ENCODE data around the gene SYNGR2.

The SYNGR2 gene

DNA sequence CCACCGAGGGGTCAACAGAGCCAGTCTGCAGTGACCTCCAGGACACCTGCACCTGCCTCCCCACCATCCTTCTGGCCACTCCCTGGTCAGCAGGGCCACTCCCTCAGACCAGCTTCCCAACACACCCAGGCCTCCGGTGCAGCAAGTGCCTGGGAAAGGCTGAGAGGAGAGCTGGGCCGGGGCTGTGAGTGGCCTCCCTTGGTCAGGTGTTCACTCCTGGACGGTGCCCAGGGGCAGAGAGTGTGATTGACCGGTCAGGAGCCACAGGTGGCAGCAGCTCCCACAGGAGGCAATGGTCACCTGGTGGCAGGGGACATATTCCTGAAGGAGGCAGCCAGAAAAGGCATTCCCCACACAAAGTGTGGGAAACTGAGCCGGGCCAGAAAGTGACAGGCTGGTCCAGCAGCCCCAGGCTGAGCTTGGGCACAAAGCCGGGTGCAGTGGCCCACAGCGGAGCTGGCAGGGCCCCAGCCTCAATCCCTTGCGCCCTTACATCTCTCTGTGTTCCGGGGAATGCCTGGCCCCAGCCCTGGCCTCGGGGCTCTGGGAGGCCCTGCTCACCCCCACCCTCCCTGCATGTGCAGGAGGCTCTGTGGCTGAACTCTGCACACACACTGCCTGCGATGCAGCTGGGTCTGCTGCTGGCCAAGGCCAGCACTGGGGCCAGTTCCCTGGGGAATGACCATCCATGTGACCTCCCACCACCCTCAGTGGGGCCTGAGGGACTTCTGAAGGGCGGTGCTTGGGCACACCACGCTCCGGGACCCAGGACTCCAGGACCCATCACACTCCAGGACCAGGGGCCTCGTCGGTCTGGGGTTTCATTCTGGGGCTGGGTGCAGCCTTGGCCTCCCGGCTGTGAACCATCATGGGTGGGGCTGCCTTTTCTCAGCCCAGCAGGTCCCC is 23.4 kb upstream of the SYNGR2 start:
- 92 to 93% methylated on average over 18 of the region's 18 CpGs for WGBS, 2 experiments
- Histone ChIP-seq H3K36me3 (ENCODE audit: control insufficient read depth, insufficient read depth, low read length) (no peaks in the 10 kb centered on the region), H3K27ac (ENCODE audit: insufficient read depth, low read depth, low read length, poor library complexity, severe bottlenecking) (no peak overlapping the region), H3K4me1 (ENCODE audit: control insufficient read depth, insufficient read depth, low read length) (no peaks in the 10 kb centered on the region), H3K4me3 (ENCODE audit: insufficient read depth, low read depth, low read length) (no peak overlapping the region), H3K9me3 (ENCODE audit: control insufficient read depth, low read length) (no peaks in the 10 kb centered on the region), H3K27me3 (ENCODE audit: control insufficient read depth, insufficient read depth, low read length, poor library complexity, severe bottlenecking) (no peaks in the 10 kb centered on the region)

DNA sequence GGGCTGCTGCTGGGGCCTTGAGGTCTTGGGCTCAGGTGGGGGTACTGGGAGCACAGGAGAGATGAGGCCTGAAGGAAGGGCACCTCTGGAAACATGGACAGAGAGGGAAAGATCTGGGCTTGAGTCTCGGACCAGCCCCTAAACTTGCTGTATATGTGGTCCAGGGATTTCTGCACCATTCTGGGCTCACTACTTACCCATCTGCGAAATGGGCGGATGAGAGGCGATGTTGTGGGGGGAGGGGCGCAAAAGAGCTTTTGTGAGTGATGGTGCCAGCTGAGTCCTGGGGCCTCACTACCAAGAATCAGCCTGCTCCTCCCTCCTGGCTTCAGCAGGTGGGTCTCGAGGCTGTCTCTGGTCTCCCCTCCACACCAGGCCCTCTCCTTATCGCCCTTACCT is 21.9 kb upstream of the SYNGR2 start:
- no peaks in the 10 kb centered on the region for H3K4me1 ChIP-seq (ENCODE audit: control insufficient read depth, insufficient read depth, low read length)
- 92 to 94% methylated on average over 7 of the region's 7 CpGs for WGBS, 2 experiments

DNA sequence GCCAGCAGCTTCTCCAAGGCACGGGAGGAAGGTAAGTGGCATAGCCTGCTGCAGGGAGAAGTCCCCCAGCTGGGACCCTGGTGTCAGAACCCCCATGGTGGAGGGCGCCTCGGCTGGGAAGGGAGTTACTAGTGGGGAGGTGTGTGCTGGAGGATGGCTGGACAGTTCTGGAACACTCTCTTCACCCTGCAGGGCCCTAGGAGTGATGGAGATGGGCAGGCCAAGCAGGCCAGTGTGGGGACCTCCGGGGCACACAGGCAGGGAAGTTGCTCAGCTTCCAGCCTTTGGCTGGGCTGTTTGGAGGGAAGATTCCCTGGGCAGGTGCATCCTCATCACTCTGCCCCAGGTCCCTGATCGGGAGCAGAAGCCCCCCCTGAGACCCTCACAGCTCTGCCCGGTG is 21.5 kb upstream of the SYNGR2 start:
- H3K4me1 ChIP-seq (ENCODE audit: control insufficient read depth, insufficient read depth, low read length): no peaks in the 10 kb centered on the region
- H3K36me3 ChIP-seq (ENCODE audit: control insufficient read depth, insufficient read depth, low read length): no peaks in the 10 kb centered on the region
- H3K4me3 ChIP-seq (ENCODE audit: insufficient read depth, low read depth, low read length): no peak overlapping the region
- no peaks in the 10 kb centered on the region for H3K27me3 ChIP-seq (ENCODE audit: control insufficient read depth, insufficient read depth, low read length, poor library complexity, severe bottlenecking)
- H3K9me3 ChIP-seq (ENCODE audit: control insufficient read depth, low read length): no peaks in the 10 kb centered on the region
- WGBS, 2 experiments: 89 to 92% methylated on average over 6 of the region's 6 CpGs
- no peak overlapping the region for H3K27ac ChIP-seq (ENCODE audit: insufficient read depth, low read depth, low read length, poor library complexity, severe bottlenecking)

More for the DNA sequence above, 21.9 kb upstream of the SYNGR2 start:
- H3K4me3 ChIP-seq (ENCODE audit: insufficient read depth, low read depth, low read length): no peak overlapping the region
- H3K27me3 ChIP-seq (ENCODE audit: control insufficient read depth, insufficient read depth, low read length, poor library complexity, severe bottlenecking): no peaks in the 10 kb centered on the region
- no peaks in the 10 kb centered on the region for H3K9me3 ChIP-seq (ENCODE audit: control insufficient read depth, low read length)
- no peak overlapping the region for H3K27ac ChIP-seq (ENCODE audit: insufficient read depth, low read depth, low read length, poor library complexity, severe bottlenecking)
- H3K36me3 ChIP-seq (ENCODE audit: control insufficient read depth, insufficient read depth, low read length): no peaks in the 10 kb centered on the region

DNA sequence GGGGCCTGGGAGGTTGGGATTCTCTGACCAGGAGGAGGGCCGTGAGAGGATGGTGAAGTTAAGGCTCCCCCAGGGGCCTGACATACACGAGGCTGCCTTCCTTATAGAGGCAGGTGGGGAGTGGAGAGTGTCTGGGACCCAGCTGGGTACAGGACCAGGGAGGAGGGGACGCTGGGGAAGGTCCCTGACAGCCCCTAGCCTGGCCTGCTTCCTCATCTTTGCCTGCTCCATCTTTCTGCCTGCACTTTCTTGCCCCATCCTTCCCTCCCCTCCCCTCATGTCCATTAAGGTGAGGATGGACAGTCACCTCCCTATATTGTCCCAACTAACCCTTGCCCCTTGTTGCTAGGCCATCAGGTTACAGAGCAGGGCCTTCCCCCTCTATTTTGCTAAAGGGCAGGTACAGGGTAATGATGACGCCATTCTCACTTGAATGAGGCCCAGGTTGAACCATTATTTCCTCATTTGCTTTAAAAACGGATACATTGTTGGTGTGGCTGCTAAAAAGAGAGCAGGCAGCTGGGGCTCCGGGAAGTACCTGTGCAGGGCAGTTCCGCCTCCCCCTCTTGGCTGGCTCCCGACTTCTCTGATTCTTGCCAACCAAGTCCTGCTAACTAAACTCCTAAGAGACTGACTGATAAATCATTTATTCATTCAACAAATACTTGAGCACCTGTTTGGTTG is 20.9 kb upstream of the SYNGR2 start:
- Histone ChIP-seq H3K9me3 (ENCODE audit: control insufficient read depth, low read length) (no peaks in the 10 kb centered on the region), H3K4me3 (ENCODE audit: insufficient read depth, low read depth, low read length) (no peak overlapping the region), H3K4me1 (ENCODE audit: control insufficient read depth, insufficient read depth, low read length) (no peaks in the 10 kb centered on the region), H3K27ac (ENCODE audit: insufficient read depth, low read depth, low read length, poor library complexity, severe bottlenecking) (no peak overlapping the region), H3K27me3 (ENCODE audit: control insufficient read depth, insufficient read depth, low read length, poor library complexity, severe bottlenecking) (no peaks in the 10 kb centered on the region), H3K36me3 (ENCODE audit: control insufficient read depth, insufficient read depth, low read length) (no peaks in the 10 kb centered on the region)
- WGBS, 2 experiments: 79 to 82% methylated on average over 8 of the region's 8 CpGs

DNA sequence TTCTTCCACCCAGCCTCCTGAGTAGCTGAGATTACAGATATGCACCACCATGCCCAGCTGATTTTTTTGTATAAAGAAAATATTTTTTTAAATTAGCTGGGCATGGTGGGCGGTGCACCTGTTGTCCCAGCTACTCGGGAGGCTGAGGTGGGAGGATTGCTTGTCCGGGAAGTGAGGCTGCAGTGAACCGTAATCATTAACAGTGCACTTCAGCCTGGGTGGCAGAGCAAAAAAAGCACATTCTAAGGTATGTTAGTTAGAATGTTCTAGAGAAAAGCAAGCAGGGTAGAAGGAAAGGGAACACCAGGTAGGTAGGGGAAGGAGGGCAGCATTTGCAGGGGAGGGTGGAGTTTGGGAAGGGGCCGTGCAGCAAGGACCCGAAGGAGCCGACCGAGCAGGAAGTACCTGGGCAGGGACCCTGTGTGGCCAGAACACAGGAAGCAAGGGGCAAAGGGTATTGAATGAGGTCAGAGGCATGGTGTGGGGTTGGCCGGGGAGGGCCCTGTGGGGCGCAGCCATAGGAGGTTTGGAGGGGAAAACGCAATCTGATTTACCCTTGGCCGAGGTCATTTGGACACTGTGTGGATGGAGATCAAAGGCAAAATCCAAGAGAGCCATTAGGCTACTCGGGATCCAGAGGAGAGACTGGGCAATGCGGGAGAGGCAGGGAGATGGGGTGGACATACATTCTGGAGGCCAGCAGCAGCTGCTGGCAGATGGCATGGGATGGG is 19.9 kb upstream of the SYNGR2 start:
- Histone ChIP-seq H3K27ac (ENCODE audit: insufficient read depth, low read depth, low read length, poor library complexity, severe bottlenecking) (no peak overlapping the region), H3K4me1 (ENCODE audit: control insufficient read depth, insufficient read depth, low read length) (no peaks in the 10 kb centered on the region), H3K9me3 (ENCODE audit: control insufficient read depth, low read length) (no peaks in the 10 kb centered on the region), H3K36me3 (ENCODE audit: control insufficient read depth, insufficient read depth, low read length) (no peaks in the 10 kb centered on the region), H3K4me3 (ENCODE audit: insufficient read depth, low read depth, low read length) (no peak overlapping the region), H3K27me3 (ENCODE audit: control insufficient read depth, insufficient read depth, low read length, poor library complexity, severe bottlenecking) (no peaks in the 10 kb centered on the region)
- 93 to 94% methylated on average over 14 of the region's 14 CpGs for WGBS, 2 experiments

DNA sequence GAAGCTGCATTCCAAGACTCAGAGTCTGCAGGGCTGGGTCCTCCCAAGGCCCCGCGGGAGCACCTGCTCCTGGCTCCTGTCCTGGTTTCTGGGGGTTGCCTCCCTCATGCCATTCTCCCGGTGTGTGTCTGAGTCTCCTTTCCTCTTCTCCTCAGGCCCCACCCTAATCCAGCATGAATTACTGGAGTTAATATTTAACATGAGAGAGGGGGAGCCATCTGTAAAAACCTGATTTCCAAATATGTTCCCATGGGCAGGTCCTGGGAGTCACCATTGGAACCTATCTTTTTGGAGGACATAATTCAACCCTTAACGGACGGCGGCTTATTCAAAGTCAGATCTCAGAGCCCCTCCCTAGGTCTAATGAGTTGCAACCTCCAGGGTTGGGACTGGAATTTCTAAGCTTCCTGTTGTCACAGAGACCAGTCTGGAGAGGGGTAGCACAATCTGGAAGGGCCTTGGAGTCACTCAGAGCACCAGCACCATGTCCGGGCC is 16.8 kb upstream of the SYNGR2 start:
- Histone ChIP-seq H3K27me3 (ENCODE audit: control insufficient read depth, insufficient read depth, low read length, poor library complexity, severe bottlenecking) (no peaks in the 10 kb centered on the region), H3K27ac (ENCODE audit: insufficient read depth, low read depth, low read length, poor library complexity, severe bottlenecking) (no peak overlapping the region), H3K9me3 (ENCODE audit: control insufficient read depth, low read length) (no peaks in the 10 kb centered on the region), H3K4me3 (ENCODE audit: insufficient read depth, low read depth, low read length) (no peak overlapping the region), H3K36me3 (ENCODE audit: control insufficient read depth, insufficient read depth, low read length) (no peaks in the 10 kb centered on the region), H3K4me1 (ENCODE audit: control insufficient read depth, insufficient read depth, low read length) (no peaks in the 10 kb centered on the region)
- 88 to 93% methylated on average over 7 of the region's 7 CpGs for WGBS, 2 experiments

DNA sequence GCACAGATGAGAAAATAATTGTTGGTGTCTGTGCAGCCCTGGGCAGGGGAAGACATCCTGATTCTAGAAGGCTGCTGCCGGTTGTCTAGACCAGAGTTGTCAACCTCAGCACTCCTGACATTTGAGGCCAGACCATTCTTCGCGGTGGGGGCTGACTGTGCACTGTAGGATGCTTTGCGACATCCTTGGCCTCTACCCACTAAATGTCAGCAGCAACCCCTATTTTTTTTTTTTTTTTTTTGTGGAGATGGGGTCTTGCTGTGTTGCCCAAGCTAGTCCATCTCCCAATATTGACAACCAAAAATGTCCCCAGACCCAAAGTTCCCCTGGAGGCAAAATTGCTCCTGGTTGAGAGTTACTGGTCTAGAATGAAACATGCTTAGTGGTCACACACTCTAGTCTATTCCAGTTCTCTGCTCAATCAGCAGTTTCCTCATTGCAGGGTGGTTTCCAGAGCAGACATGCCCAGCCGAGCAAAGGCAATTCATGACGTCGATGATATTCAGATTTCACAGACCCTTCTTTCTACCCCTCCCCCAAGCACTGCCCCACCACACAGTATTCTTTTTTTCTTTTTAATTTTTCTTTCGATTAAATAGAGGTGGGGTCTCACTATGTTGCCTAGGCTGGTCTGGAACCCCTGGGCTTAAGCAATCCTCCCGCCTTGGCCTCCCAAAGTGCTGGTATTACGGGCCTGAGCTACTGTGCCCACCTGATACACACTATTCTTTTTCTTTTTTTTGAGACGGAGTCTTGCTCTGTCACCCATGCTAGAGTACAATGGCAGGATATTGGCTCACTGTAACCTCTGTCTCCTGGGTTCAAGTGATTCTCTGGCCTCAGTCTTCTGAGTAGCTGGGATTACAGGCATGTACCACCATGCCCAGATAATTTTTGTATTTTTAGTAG is 13.2 kb upstream of the SYNGR2 start:
- Histone ChIP-seq H3K27ac (ENCODE audit: insufficient read depth, low read depth, low read length, poor library complexity, severe bottlenecking) (no peak overlapping the region), H3K9me3 (ENCODE audit: control insufficient read depth, low read length) (no peaks in the 10 kb centered on the region), H3K4me1 (ENCODE audit: control insufficient read depth, insufficient read depth, low read length) (no peaks in the 10 kb centered on the region), H3K4me3 (ENCODE audit: insufficient read depth, low read depth, low read length) (no peak overlapping the region), H3K27me3 (ENCODE audit: control insufficient read depth, insufficient read depth, low read length, poor library complexity, severe bottlenecking) (no peaks in the 10 kb centered on the region), H3K36me3 (ENCODE audit: control insufficient read depth, insufficient read depth, low read length) (no peaks in the 10 kb centered on the region)
- WGBS, 2 experiments: 91 to 92% methylated on average over 11 of the region's 11 CpGs

DNA sequence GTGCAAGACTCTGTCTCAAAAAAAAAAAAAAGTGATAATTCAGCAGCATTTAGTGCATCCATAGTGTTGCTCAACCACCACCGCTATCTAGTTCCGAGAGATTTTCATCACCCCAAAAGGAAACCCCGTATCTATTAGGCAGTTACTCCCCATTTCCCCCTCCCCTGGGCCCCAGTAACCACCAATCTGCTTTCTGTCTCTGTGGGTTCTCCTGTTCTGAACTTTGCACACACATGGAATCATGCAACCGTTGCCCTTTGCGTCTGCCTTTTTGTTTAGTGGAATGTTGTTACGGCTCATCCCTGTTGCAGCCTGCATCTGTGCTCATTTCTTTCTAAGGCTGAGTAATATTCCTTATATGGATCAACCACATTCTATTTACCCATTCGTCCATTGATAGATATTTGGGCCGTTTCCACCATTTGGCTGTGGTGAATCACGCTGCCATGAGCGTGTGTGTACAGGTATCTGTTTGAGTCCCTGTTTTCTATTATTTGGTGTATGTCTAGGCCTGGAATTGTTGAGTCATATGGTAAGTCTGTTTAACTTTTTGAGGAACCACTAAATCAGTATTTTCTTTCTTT is 8.7 kb upstream of the SYNGR2 start:
- H3K27me3 ChIP-seq (ENCODE audit: control insufficient read depth, insufficient read depth, low read length, poor library complexity, severe bottlenecking): no peaks in the 10 kb centered on the region
- H3K36me3 ChIP-seq (ENCODE audit: control insufficient read depth, insufficient read depth, low read length): no peaks in the 10 kb centered on the region
- WGBS, 2 experiments: 91 to 93% methylated on average over 10 of the region's 10 CpGs
- no peak overlapping the region for H3K4me3 ChIP-seq (ENCODE audit: insufficient read depth, low read depth, low read length)
- no peaks in the 10 kb centered on the region for H3K9me3 ChIP-seq (ENCODE audit: control insufficient read depth, low read length)
- H3K4me1 ChIP-seq (ENCODE audit: control insufficient read depth, insufficient read depth, low read length): no peaks in the 10 kb centered on the region
- no peak overlapping the region for H3K27ac ChIP-seq (ENCODE audit: insufficient read depth, low read depth, low read length, poor library complexity, severe bottlenecking)

All from ectodermal cell (in vitro differentiated cells).